ENCODE measurements around the gene MT1A. TPM values are rescaled to one million over a fixed set of nuclear protein-coding genes. Genes with fewer than 3 reads are reported as not detected.
A peak's percentile ranks its signal among the peaks of the same experiment; 100 is the strongest.

Gene MT1A
- total RNA-seq, 4 donors from 2014 or later, result 18.8 to 365 (median 93.3) TPM; not detected in 1

DNA sequence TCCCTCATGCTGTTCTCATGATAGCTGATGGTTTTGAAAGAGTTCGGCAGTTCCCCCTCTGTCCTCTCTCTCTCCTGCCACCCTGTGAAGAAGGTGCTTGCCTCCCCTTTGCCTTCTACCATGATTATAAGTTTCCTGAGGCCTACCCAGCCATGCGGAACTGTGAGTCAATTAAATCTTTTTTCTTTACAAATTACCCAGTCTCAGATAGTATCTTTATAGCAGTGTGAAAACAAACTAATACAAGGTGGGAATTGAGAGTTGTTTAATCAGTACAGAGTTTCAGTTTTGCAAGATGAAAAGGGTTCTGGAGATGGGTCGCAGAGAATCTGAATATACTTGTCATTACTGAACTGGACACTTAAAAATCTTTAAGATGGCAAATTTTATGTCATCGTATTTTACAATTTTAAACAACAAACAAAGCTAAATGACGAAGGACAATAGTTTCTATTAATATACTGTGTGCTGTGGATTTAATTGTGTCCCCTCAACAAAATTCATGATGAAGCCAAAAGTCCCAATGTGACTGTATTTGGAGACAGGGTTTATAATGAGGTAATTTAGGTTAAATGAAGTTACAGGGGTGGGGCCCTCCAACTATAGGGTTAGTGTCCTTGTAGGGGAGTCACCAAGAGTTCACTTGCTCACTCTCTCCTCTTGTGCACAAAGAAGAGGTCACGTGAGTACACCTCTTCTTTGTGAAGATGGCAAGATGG, 44.7 kb upstream of the MT1A start:
- TF ChIP-seq POLR2A (IDR thresholded peaks at IDR 0.05), result no peak
- TF ChIP-seq, protein P1, sequence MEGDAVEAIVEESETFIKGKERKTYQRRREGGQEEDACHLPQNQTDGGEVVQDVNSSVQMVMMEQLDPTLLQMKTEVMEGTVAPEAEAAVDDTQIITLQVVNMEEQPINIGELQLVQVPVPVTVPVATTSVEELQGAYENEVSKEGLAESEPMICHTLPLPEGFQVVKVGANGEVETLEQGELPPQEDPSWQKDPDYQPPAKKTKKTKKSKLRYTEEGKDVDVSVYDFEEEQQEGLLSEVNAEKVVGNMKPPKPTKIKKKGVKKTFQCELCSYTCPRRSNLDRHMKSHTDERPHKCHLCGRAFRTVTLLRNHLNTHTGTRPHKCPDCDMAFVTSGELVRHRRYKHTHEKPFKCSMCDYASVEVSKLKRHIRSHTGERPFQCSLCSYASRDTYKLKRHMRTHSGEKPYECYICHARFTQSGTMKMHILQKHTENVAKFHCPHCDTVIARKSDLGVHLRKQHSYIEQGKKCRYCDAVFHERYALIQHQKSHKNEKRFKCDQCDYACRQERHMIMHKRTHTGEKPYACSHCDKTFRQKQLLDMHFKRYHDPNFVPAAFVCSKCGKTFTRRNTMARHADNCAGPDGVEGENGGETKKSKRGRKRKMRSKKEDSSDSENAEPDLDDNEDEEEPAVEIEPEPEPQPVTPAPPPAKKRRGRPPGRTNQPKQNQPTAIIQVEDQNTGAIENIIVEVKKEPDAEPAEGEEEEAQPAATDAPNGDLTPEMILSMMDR (IDR thresholded peaks at IDR 0.05), result no peak
- H3K4me1 ChIP-seq, result peaks cover 0 to 21% (median 4%) of the 10 kb centered on the region in 4 donors
- 76 to 94% methylated on average over 6 of the region's 6 CpGs for WGBS, 2 donors
- H3K27me3 ChIP-seq, result peaks cover 0 to 14% of the 10 kb centered on the region in 2 donors
- no peak overlapping the region for H3K27ac ChIP-seq
- H3K4me3 ChIP-seq, result no peak overlapping the region
- DNase-seq (ENCODE audit: low spot score in 2 of 2), result no peak
- no peaks in the 10 kb centered on the region for H3K9me3 ChIP-seq
- H3K36me3 ChIP-seq, result no peaks in the 10 kb centered on the region

DNA sequence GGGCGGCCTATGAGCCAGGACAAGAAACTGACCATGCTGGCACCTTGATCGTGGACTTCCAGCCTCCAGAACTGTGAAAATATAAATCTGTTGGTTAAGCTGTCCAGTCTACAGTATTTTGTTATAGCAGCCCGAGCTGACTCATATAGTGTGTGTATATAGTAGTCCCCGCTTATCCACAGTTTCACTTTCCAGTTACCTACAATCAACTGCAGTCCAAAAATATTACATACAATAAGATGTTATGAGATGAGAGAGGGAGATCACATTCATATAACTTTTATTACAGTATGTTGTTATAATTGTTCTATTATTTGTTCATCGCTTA, 44.2 kb upstream of the MT1A start:
- Histone ChIP-seq H3K4me1 (peaks cover 0 to 16% (median 2%) of the 10 kb centered on the region in 4 donors), H3K36me3 (no peaks in the 10 kb centered on the region), H3K9me3 (no peaks in the 10 kb centered on the region), H3K27me3 (peaks cover 0 to 11% of the 10 kb centered on the region in 2 donors), H3K4me3 (no peak overlapping the region), H3K27ac (no peak overlapping the region)
- DNase-seq (ENCODE audit: low spot score in 2 of 2), result no peak
- TF ChIP-seq POLR2A (IDR thresholded peaks at IDR 0.05) (no peak), EP300 (IDR thresholded peaks at IDR 0.05) (no peak)
- TF ChIP-seq, protein P1 (IDR thresholded peaks at IDR 0.05), result no peak
- 94 to 96% methylated on average over 5 of the region's 5 CpGs for WGBS, 2 donors

DNA sequence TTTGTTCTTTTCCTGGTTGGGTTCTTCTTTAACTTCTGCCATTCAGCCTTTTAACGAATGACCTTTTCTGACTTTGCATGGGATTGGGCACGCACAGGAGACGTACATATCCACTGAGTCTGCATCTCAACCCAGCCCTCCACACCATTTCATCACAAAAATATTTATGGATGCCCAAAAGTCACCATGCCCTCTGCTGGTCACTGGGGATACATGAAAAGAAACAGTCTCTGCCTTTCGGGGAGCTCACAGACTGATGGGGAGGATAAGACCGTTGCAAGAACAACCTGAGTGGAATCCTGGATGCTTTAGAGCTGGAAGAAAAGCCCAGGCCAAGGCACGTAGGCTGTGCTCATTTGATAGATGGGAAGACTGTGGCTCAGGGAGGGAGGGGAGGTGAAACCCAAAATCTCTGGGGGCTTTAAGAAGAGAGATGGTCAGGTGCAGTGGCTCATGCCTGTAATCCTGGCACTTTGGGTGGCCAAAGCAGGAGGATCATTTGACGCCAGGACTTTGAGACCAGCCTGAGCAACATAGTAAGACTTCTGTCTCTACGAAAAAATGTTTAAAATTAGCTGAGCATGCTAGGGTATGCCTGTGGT, 38.0 kb upstream of the MT1A start:
- WGBS, 2 donors, result 31% methylated on average over 8 of the region's 8 CpGs
- H3K4me1 ChIP-seq, result peaks cover 0 to 3% (median 0%) of the 10 kb centered on the region in 4 donors
- H3K4me3 ChIP-seq, result no peak overlapping the region
- H3K36me3 ChIP-seq, result no peaks in the 10 kb centered on the region
- TF ChIP-seq EP300 (IDR thresholded peaks at IDR 0.05), result peak in 1 of 2 donors; percentile 59
- TF ChIP-seq POLR2A (IDR thresholded peaks at IDR 0.05), result no peak
- TF ChIP-seq, protein P1 (IDR thresholded peaks at IDR 0.05), result peak; percentile 50 to 75 (median 68)
- H3K27ac ChIP-seq, result peak overlapping the region in 2 of 4 donors; percentile 32 to 52
- no peaks in the 10 kb centered on the region for H3K27me3 ChIP-seq
- no peaks in the 10 kb centered on the region for H3K9me3 ChIP-seq
- peak in 1 of 2 donors; percentile 49 for DNase-seq (ENCODE audit: low spot score in 2 of 2)

DNA sequence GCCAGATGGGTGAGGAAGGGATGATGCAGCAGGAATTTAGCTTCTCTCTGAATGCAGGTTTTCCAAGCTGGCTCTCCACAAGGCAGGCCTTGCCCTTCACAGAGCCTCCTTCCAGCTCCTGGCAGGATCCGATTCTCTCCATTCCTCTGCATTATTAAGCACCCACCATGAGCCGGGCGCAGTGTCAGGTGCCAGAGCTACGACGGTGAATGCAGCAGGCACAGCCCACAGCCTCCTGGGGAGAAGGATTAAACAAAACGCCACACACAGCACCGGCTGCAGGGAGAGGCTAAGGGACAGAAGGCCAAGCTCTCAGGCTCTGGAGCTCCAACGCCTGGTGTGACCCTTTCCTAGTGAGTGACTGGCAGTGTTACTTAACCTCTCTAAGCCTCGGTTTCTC, 37.1 kb upstream of the MT1A start:
- no peak for DNase-seq (ENCODE audit: low spot score in 2 of 2)
- Histone ChIP-seq H3K27me3 (no peaks in the 10 kb centered on the region), H3K4me1 (peaks cover 0 to 11% (median 3%) of the 10 kb centered on the region in 4 donors), H3K4me3 (no peak overlapping the region), H3K9me3 (no peaks in the 10 kb centered on the region), H3K27ac (peak overlapping the region in 1 of 4 donors; percentile 52), H3K36me3 (no peaks in the 10 kb centered on the region)
- 56 to 57% methylated on average over 9 of the region's 9 CpGs for WGBS, 2 donors
- TF ChIP-seq POLR2A (IDR thresholded peaks at IDR 0.05) (no peak), EP300 (IDR thresholded peaks at IDR 0.05) (no peak)
- TF ChIP-seq, protein P1 (IDR thresholded peaks at IDR 0.05), result no peak

DNA sequence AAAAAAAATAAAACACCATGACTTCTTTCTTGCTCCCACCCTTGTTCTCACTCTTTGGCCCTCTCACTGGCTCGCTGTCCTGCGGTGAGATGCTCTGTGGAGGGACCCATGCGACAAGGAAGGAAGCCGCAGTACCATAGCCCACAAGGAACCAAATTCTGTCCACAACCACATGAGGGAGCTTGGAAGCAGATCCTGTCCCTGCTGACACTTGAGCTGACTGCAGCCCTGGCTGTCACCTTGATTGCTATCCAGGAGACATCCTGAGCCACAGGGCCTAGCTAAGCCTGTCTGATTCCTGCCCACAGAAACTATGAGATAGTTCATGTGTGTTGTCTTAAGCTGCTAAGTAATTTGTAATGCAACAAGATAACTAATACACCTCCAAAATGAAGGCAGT, 34.9 kb upstream of the MT1A start:
- Histone ChIP-seq H3K27me3 (no peaks in the 10 kb centered on the region), H3K36me3 (no peaks in the 10 kb centered on the region), H3K4me1 (peaks cover 0 to 31% (median 17%) of the 10 kb centered on the region in 4 donors), H3K4me3 (no peak overlapping the region), H3K27ac (peak overlapping the region in 1 of 4 donors; percentile 53), H3K9me3 (no peaks in the 10 kb centered on the region)
- TF ChIP-seq, protein P1 (IDR thresholded peaks at IDR 0.05), result peak in 3 of 5 experiments; percentile 31 to 56 (median 33)
- TF ChIP-seq POLR2A (IDR thresholded peaks at IDR 0.05), result no peak
- no peak for DNase-seq (ENCODE audit: low spot score in 2 of 2)
- WGBS, 2 donors, result 54 to 63% methylated on average over 4 of the region's 4 CpGs

All from tibial nerve (tissue), 4 donors.